ENCODE measurements around the gene EML4. TPM values are rescaled to one million over a fixed set of nuclear protein-coding genes. Genes with fewer than 3 reads are reported as not detected.
"Not testable (repeated sequence)": the region's sequence is repeated elsewhere in the genome, so short reads cannot be mapped to it uniquely, and the experiment has no call there.

The EML4 gene, protein sequence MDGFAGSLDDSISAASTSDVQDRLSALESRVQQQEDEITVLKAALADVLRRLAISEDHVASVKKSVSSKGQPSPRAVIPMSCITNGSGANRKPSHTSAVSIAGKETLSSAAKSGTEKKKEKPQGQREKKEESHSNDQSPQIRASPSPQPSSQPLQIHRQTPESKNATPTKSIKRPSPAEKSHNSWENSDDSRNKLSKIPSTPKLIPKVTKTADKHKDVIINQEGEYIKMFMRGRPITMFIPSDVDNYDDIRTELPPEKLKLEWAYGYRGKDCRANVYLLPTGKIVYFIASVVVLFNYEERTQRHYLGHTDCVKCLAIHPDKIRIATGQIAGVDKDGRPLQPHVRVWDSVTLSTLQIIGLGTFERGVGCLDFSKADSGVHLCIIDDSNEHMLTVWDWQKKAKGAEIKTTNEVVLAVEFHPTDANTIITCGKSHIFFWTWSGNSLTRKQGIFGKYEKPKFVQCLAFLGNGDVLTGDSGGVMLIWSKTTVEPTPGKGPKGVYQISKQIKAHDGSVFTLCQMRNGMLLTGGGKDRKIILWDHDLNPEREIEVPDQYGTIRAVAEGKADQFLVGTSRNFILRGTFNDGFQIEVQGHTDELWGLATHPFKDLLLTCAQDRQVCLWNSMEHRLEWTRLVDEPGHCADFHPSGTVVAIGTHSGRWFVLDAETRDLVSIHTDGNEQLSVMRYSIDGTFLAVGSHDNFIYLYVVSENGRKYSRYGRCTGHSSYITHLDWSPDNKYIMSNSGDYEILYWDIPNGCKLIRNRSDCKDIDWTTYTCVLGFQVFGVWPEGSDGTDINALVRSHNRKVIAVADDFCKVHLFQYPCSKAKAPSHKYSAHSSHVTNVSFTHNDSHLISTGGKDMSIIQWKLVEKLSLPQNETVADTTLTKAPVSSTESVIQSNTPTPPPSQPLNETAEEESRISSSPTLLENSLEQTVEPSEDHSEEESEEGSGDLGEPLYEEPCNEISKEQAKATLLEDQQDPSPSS
- 100 to 1,000 TPM in 3 of 4 donors, 10 to 100 TPM in 1; 87.4 to 123 (median 116) TPM for polyA plus RNA-seq (ENCODE audit: insufficient read length in 4 of 4)

- peak; percentile 78 to 89 (median 84) for DNase-seq (ENCODE audit: low read depth in 4 of 4, low spot score in 3 of 4)
These were observed at the start of gene EML4 for GRCh38 chr2:42169100-42169873. Gene EML4 (plus strand): TSS chr2:42169353. CDS start chr2:42169612, 259 bp downstream.

DNA sequence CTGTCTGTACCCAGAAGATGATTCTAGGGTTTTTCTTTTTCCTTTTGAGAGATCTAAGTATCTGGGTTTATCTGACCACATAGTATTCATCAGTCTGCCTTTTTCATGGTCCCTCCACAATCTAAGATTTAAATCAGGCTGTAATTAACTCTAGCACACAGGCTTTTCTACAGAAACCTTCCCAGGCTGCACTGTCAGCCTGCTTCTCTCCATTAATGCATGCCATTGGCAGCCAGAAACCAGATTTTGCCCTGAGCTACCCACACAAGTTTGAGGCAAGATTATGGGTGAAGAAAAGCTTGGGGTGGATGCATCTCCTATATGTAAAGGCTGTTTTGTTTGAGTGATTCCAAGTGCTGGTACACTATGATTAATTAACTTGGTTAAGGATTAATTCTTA lies 45.7 kb upstream of the EML4 start:
- DNase-seq (ENCODE audit: low read depth in 4 of 4, low spot score in 3 of 4): no peak

- DNase-seq (ENCODE audit: low read depth in 4 of 4, low spot score in 3 of 4): no peak
These were observed 45.0 kb upstream of the EML4 start for GRCh38 chr2:42124011-42124785.

DNA sequence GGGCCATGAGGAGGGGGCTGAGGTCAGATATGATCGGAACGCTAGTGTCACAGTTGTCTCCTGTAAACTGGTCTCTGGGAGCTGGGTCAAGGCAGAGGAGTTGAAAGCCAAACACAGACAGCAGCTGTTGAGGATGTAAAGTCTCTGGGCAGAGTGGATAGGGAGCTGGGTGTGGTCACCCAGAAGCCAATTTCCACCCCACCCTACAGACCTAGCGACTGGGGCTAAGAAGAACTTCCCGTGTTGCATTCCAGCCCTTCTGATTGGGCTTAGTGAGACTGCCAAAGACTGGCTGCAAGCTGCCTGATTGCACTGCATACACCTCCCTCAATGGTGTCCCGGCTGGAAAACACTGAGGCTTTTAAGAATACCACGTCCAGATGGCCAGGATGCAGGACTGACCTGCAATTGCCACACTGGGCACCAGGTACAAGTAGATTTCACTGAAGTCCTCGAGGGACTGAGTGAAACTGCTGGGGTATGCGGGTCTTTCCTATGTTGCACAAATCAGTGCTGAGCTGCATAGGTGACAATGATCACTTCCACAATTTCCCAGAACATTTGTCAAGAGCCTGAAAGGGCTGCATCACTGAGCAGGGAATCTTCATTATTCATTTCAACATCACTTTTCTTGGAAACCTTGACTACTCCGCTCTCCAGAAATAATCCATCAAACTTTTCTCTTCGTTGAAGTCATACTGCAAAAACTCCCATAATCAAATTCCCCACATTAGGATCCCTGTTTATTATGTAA lies 43.1 kb upstream of the EML4 start:
- no peak for DNase-seq (ENCODE audit: low read depth in 4 of 4, low spot score in 3 of 4)

- DNase-seq (ENCODE audit: low read depth in 4 of 4, low spot score in 3 of 4): not testable (repeated sequence)
These were observed 42.3 kb upstream of the EML4 start for GRCh38 chr2:42126873-42127272.

GRCh38 chr2:42127425-42128424 lies 41.4 kb upstream of the EML4 start:
- no peak for DNase-seq (ENCODE audit: low read depth in 4 of 4, low spot score in 3 of 4)

GRCh38 chr2:42128721-42129486 lies 40.2 kb upstream of the EML4 start:
- no peak for DNase-seq (ENCODE audit: low read depth in 4 of 4, low spot score in 3 of 4)

- no peak for DNase-seq (ENCODE audit: low read depth in 4 of 4, low spot score in 3 of 4)
These were observed 39.7 kb upstream of the EML4 start for GRCh38 chr2:42129487-42129852.

DNA sequence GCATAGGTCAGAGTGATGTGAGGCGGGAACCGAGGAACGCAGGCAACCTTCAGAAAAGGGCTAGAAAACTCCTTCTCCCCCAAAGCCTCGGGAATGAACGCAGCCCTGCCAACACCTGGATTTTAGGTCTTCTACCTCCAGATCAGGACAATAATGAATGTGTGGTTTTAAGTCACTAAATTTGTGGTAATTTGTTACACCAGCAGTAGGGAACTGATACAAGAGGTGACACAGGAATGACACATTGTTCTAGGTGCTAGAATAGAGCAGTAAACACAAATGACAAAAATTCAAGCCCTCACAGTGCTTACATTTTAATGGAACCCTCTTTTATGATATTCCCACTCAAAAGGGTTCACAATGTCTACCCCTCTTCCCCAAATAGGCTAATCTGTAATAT lies 39.2 kb upstream of the EML4 start:
- DNase-seq (ENCODE audit: low read depth in 4 of 4, low spot score in 3 of 4): no peak

- not testable (repeated sequence) for DNase-seq (ENCODE audit: low read depth in 4 of 4, low spot score in 3 of 4)
These were observed 38.3 kb upstream of the EML4 start for GRCh38 chr2:42130858-42131257.

DNA sequence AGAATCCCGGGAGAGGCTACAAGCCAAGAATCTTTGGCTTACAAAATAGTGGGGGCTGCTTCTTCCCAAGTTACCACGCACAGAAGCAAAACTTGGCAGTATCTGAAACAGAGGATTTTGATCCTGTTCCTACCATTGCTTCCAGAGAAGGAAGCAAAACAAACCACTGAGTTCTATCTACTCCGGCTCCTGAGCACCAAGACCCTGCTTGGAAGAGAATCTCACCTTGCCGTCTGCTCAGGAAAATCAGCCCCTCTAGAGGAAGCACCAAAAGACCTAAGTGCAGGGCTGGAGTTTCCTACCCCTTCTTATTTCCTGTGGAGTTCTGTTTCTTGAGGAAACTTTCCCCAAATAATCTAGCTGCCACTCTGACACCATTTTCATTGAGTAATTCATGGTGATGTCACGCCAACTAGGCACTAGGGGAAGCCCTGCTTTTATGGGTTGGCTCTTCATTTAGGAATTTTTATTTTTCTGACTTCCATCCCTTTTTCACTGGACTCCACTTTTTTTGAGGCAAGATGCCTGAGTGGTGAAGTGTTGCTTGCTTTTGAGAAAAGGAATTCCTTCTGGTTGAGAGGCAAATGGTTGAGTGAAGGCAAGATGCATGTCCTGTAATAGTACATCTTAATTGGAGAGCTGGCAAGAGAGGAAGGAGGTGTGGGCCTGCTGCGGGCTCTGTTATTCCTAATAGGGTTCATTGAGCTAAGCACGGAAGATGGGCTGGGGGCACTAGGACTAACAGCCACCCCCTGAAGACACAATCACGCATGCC lies 36.8 kb upstream of the EML4 start:
- no peak for DNase-seq (ENCODE audit: low read depth in 4 of 4, low spot score in 3 of 4)

DNA sequence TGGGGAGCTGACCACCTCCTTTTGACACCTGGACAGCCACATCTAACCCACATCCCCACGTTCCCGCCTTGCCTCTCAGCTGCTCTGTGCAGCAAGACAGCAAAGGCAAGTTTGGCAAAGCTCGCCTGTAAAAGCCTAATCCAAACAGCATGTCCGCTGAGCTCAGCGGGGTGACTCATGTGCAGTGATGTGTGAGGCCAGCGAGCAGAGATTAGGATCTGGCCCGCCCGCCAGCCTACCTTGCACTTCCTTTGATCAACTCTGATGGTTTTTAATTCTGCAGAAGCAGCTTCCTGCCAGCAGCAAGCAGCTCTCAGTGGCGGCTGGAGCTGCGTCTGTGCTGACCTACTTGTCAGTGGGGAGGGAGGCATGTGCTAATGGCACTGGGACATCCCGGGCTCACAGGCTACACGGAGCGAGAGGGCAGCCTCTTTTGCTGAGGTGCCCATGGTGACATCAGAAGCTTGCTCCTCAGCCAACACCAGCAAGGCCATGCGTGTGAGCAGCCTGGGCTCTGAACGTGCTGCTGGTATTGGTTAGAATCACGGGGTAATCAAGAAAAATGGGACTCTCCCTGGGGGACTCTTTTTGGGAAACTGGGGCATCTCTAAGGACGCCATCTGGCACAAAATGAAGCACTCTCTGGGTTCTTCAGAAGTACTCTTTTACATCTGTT lies 36.0 kb upstream of the EML4 start:
- DNase-seq (ENCODE audit: low read depth in 4 of 4, low spot score in 3 of 4): peak in 1 of 4 donors; percentile 74

GRCh38 chr2:42133771-42134195 lies 35.4 kb upstream of the EML4 start:
- DNase-seq (ENCODE audit: low read depth in 4 of 4, low spot score in 3 of 4): no peak

- DNase-seq (ENCODE audit: low read depth in 4 of 4, low spot score in 3 of 4): not testable (repeated sequence)
These were observed 34.7 kb upstream of the EML4 start for GRCh38 chr2:42134401-42134932.
